ENCODE data around the gene PADI3. TPM values are rescaled to one million over a fixed set of nuclear protein-coding genes. Genes with fewer than 3 reads are reported as not detected.
A peak's percentile ranks its signal among the peaks of the same experiment; 100 is the strongest.

PADI3 gene
- total and polyA plus RNA-seq, 7 donors, result 0.01 to 0.09 (median 0.04) TPM; not detected in 4

- no peak overlapping the region for H3K4me3 ChIP-seq
- H3K36me3 ChIP-seq (ENCODE audit: insufficient read depth in 1 of 2, low read depth in 1 of 2), result no peaks in the 10 kb centered on the region
- no peaks in the 10 kb centered on the region for H3K4me1 ChIP-seq
- intact Hi-C loops (cut with DNase I), result no loop called here
- no peak for TF ChIP-seq CTCF (IDR thresholded peaks at IDR 0.05)
- DNase-seq, result peak in 1 of 2 donors; percentile 35
- WGBS, 3 donors, result 61 to 67% (median 66%) methylated on average over 24 of the region's 24 CpGs
- ATAC-seq, result no peak
- H3K9me3 ChIP-seq, result no peaks in the 10 kb centered on the region
- peaks cover 0 to 41% (median 4%) of the 10 kb centered on the region in 3 donors for H3K27me3 ChIP-seq (ENCODE audit: insufficient read depth in 3 of 3, low read length in 2 of 3)
- H3K27ac ChIP-seq, result no peak overlapping the region
Observed at GRCh38 chr1:17259233-17259873, 10.5 kb downstream of the PADI3 start.

GRCh38 chr1:17260264-17260663, 11.4 kb downstream of the PADI3 start:
- ATAC-seq, result no peak
- 76 to 78% (median 76%) methylated on average over 7 of the region's 7 CpGs for WGBS, 3 donors
- Histone ChIP-seq H3K4me3 (no peak overlapping the region), H3K27me3 (ENCODE audit: insufficient read depth in 3 of 3, low read length in 2 of 3) (peaks cover 0 to 38% (median 4%) of the 10 kb centered on the region in 3 donors), H3K36me3 (ENCODE audit: insufficient read depth in 1 of 2, low read depth in 1 of 2) (no peaks in the 10 kb centered on the region), H3K27ac (no peak overlapping the region), H3K4me1 (no peaks in the 10 kb centered on the region), H3K9me3 (no peaks in the 10 kb centered on the region)
- DNase-seq, result peak in 1 of 2 donors; percentile 15
- intact Hi-C loops (cut with DNase I), result no loop called here
- TF ChIP-seq CTCF (IDR thresholded peaks at IDR 0.05), result no peak

GRCh38 chr1:17260738-17261137, 11.8 kb downstream of the PADI3 start:
- Histone ChIP-seq H3K4me1 (no peaks in the 10 kb centered on the region), H3K36me3 (ENCODE audit: insufficient read depth in 1 of 2, low read depth in 1 of 2) (no peaks in the 10 kb centered on the region), H3K27me3 (ENCODE audit: insufficient read depth in 3 of 3, low read length in 2 of 3) (peaks cover 0 to 34% (median 4%) of the 10 kb centered on the region in 3 donors), H3K27ac (no peak overlapping the region), H3K9me3 (no peaks in the 10 kb centered on the region), H3K4me3 (no peak overlapping the region)
- TF ChIP-seq CTCF (IDR thresholded peaks at IDR 0.05), result no peak
- WGBS, 3 donors, result 77 to 86% (median 77%) methylated on average over 5 of the region's 5 CpGs
- no peak for ATAC-seq
- peak in 1 of 2 donors; percentile 30 for DNase-seq
- intact Hi-C loops (cut with DNase I), result no loop called here

GRCh38 chr1:17263936-17264335, 15.0 kb downstream of the PADI3 start:
- no peak for DNase-seq
- TF ChIP-seq CTCF (IDR thresholded peaks at IDR 0.05), result no peak
- Histone ChIP-seq H3K9me3 (no peaks in the 10 kb centered on the region), H3K4me3 (no peak overlapping the region), H3K36me3 (ENCODE audit: insufficient read depth in 1 of 2, low read depth in 1 of 2) (no peaks in the 10 kb centered on the region), H3K4me1 (no peaks in the 10 kb centered on the region), H3K27me3 (ENCODE audit: insufficient read depth in 3 of 3, low read length in 2 of 3) (peaks cover 0 to 15% (median 4%) of the 10 kb centered on the region in 3 donors), H3K27ac (no peak overlapping the region)
- no peak for ATAC-seq
- intact Hi-C loops (cut with DNase I), result no loop called here

- Histone ChIP-seq H3K9me3 (no peaks in the 10 kb centered on the region), H3K4me1 (no peaks in the 10 kb centered on the region), H3K36me3 (ENCODE audit: insufficient read depth in 1 of 2, low read depth in 1 of 2) (no peaks in the 10 kb centered on the region), H3K27ac (no peak overlapping the region), H3K27me3 (ENCODE audit: insufficient read depth in 3 of 3, low read length in 2 of 3) (peaks cover 0 to 13% (median under 1%) of the 10 kb centered on the region in 3 donors), H3K4me3 (no peak overlapping the region)
- DNase-seq, result no peak
- ATAC-seq, result no peak
- 80 to 97% (median 94%) methylated on average over 5 of the region's 5 CpGs for WGBS, 3 donors
- intact Hi-C loops (cut with DNase I), result no loop called here
- no peak for TF ChIP-seq CTCF (IDR thresholded peaks at IDR 0.05)
Observed at GRCh38 chr1:17264470-17264869, 15.6 kb downstream of the PADI3 start.

Measured in psoas muscle (tissue), 8 donors.